Testis (tissue), 2 donors: ENCODE results near the gene MCC.

Source experiments
- POLR2A ChIP-seq: fragments of 450-650 bp; IDR thresholded peaks from one replicate; pipeline ENCODE4 v1.6.1; 2017; ENCODE audit warnings: antibody characterized with exemption, mild to moderate bottlenecking, moderate library complexity
- TF ChIP-seq, protein P1 (sequence below), 3 experiments: fragments of 450-650 bp in 2 of 3; fragments of 200-600 bp in 1 of 3; sonication (generic) in 1 of 3; IDR thresholded peaks; one replicate each; pipeline ENCODE4 v1.5.1; 2016 to 2019; ENCODE audit warnings: antibody characterized with exemption in 3 of 3, mild to moderate bottlenecking in 2 of 3, moderate library complexity in 1 of 3

- TF ChIP-seq, protein P1, sequence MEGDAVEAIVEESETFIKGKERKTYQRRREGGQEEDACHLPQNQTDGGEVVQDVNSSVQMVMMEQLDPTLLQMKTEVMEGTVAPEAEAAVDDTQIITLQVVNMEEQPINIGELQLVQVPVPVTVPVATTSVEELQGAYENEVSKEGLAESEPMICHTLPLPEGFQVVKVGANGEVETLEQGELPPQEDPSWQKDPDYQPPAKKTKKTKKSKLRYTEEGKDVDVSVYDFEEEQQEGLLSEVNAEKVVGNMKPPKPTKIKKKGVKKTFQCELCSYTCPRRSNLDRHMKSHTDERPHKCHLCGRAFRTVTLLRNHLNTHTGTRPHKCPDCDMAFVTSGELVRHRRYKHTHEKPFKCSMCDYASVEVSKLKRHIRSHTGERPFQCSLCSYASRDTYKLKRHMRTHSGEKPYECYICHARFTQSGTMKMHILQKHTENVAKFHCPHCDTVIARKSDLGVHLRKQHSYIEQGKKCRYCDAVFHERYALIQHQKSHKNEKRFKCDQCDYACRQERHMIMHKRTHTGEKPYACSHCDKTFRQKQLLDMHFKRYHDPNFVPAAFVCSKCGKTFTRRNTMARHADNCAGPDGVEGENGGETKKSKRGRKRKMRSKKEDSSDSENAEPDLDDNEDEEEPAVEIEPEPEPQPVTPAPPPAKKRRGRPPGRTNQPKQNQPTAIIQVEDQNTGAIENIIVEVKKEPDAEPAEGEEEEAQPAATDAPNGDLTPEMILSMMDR (IDR thresholded peaks at IDR 0.05): no peak
- no peak for TF ChIP-seq POLR2A
Observed at GRCh38 chr5:113044776-113045465, 443.3 kb downstream of the MCC start.
